GM23338 (cell line): ENCODE measurements around the gene RNF223.

Source experiments
- CREB1 ChIP-seq: fragments of 250-450 bp; sonication (Bioruptor Pico); IDR thresholded peaks from 2 replicates; pipeline ENCODE4 v1.5.0; 2020; ENCODE audit warnings: low read depth, mild to moderate bottlenecking, moderate library complexity
- CTCF ChIP-seq, 2 experiments: fragments of 200-600 bp in 1 of 2; sonication (generic) in 1 of 2; conservative IDR thresholded peaks; 2 replicates each; pipeline versions ENCODE4 v1.5.1 to v1.6.1; 2016 to 2017; ENCODE audit warnings: antibody characterized with exemption in 2 of 2, low read depth in 2 of 2, mild to moderate bottlenecking in 2 of 2, moderate library complexity in 1 of 2
- ETS1 ChIP-seq: IDR thresholded peaks from 2 replicates; pipeline ENCODE4 v1.6.1; 2016; ENCODE audit warnings: antibody characterized with exemption
- EZH2 ChIP-seq: fragments of 200-600 bp; sonication (generic); IDR thresholded peaks from one replicate; pipeline ENCODE4 v1.8.0; 2017; ENCODE audit warnings: antibody characterized with exemption, mild to moderate bottlenecking, low read depth; ENCODE audit not compliant: unreplicated experiment
- EZH2phosphoT487 ChIP-seq: fragments of 200-600 bp; sonication (generic); IDR thresholded peaks from one replicate; pipeline ENCODE4 v1.8.1; 2018; ENCODE audit warnings: antibody characterized with exemption; ENCODE audit not compliant: unreplicated experiment
- JUNB ChIP-seq: IDR thresholded peaks from one replicate; pipeline ENCODE4 v1.6.1; 2016; ENCODE audit warnings: antibody characterized with exemption; ENCODE audit not compliant: unreplicated experiment
- POLR2AphosphoS5 ChIP-seq: IDR thresholded peaks from 2 replicates; pipeline ENCODE4 v1.6.1; 2016; ENCODE audit warnings: antibody characterized with exemption, low read depth
- REST ChIP-seq: IDR thresholded peaks from one replicate; pipeline ENCODE4 v1.6.1; 2018; ENCODE audit warnings: antibody characterized with exemption; ENCODE audit not compliant: unreplicated experiment
- STAT1 ChIP-seq: IDR thresholded peaks from one replicate; pipeline ENCODE4 v1.6.1; 2016; ENCODE audit warnings: antibody characterized with exemption; ENCODE audit not compliant: unreplicated experiment
- ZNF114 ChIP-seq: fragments of 250-450 bp; sonication (Bioruptor Pico); IDR thresholded peaks from 2 replicates; pipeline ENCODE4 v1.5.0; 2020; ENCODE audit warnings: mild to moderate bottlenecking, moderate library complexity

GRCh38 chr1:1117469-1117831 lies 43.3 kb upstream of the RNF223 start:
- no peak for TF ChIP-seq CTCF (conservative IDR thresholded peaks at IDR 0.05; ENCODE audit: low read depth in 2 of 2)
- no peak for TF ChIP-seq REST
- no peak for TF ChIP-seq POLR2AphosphoS5
- no peak for TF ChIP-seq EZH2
- no peak for TF ChIP-seq ZNF114 (CRISPR knock-in tag)
- TF ChIP-seq STAT1: no peak
- TF ChIP-seq CREB1: no peak
- TF ChIP-seq ETS1: no peak
- TF ChIP-seq JUNB: no peak
- TF ChIP-seq EZH2phosphoT487: no peak
